Loucy (cell line): ENCODE measurements around the gene OXCT1.

ENCODE experiments used
- EZH2phosphoT487 ChIP-seq: fragments of 200-600 bp; IDR thresholded peaks from 2 replicates; pipeline ENCODE4 v1.6.1; 2018; ENCODE audit warnings: antibody characterized with exemption, mild to moderate bottlenecking, moderate library complexity, borderline replicate concordance
- TF ChIP-seq, protein P1 (sequence below): fragments of 200-600 bp; sonication (generic); conservative IDR thresholded peaks from 2 replicates; pipeline ENCODE4 v1.5.1; 2014; ENCODE audit warnings: mild to moderate bottlenecking, antibody characterized with exemption, low read length

DNA sequence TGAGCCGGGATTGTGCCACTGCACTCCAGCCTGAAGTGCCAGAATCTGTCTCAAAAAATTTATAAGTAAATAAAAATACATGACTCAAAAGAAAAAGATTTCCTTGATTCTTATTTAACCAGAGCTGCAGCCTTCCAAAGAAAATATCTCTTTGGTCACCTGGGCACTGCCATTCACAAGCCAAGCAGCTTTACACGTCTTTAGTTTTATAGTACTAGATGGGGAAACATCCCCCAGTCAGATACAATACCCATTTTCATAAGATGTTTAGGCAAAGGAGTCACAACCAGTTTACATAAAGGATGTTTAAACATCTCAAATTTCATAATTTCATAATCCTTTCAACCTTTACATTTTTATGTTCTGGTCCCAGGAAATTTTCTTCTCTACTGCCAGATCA lies 13.7 kb upstream of the OXCT1 start:
- TF ChIP-seq, protein P1, sequence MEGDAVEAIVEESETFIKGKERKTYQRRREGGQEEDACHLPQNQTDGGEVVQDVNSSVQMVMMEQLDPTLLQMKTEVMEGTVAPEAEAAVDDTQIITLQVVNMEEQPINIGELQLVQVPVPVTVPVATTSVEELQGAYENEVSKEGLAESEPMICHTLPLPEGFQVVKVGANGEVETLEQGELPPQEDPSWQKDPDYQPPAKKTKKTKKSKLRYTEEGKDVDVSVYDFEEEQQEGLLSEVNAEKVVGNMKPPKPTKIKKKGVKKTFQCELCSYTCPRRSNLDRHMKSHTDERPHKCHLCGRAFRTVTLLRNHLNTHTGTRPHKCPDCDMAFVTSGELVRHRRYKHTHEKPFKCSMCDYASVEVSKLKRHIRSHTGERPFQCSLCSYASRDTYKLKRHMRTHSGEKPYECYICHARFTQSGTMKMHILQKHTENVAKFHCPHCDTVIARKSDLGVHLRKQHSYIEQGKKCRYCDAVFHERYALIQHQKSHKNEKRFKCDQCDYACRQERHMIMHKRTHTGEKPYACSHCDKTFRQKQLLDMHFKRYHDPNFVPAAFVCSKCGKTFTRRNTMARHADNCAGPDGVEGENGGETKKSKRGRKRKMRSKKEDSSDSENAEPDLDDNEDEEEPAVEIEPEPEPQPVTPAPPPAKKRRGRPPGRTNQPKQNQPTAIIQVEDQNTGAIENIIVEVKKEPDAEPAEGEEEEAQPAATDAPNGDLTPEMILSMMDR, result no peak
- TF ChIP-seq EZH2phosphoT487, result no peak
